Peyer's patch (tissue), 4 donors: ENCODE measurements around the gene FARS2.

ENCODE experiments used
- CTCF ChIP-seq, 6 experiments: fragments of 450-650 bp in 4 of 6; fragments of 200-600 bp in 2 of 6; sonication (generic) in 1 of 6; IDR thresholded peaks; one replicate each; pipeline ENCODE4 v1.5.1; 2017 to 2019; ENCODE audit warnings: antibody characterized with exemption in 6 of 6, mild to moderate bottlenecking in 3 of 6, moderate library complexity in 1 of 6
- POLR2A ChIP-seq, 2 donors: fragments of 450-650 bp; IDR thresholded peaks; one replicate each; pipeline ENCODE4 v1.5.1; 2017; ENCODE audit warnings: antibody characterized with exemption in 2 of 2, mild to moderate bottlenecking in 2 of 2, moderate library complexity in 2 of 2

GRCh38 chr6:5308066-5308465, 46.8 kb downstream of the FARS2 start:
- no peak for TF ChIP-seq CTCF (IDR thresholded peaks at IDR 0.05)
- TF ChIP-seq POLR2A (IDR thresholded peaks at IDR 0.05): no peak
